Panc1 (cell line): Measurements from ENCODE around the gene NINL.

Experiments used
- POLR2AphosphoS5 ChIP-seq: IDR thresholded peaks from 2 replicates; pipeline ENCODE4 v1.6.1; 2012; ENCODE audit warnings: mild to moderate bottlenecking, low read depth, low read length, moderate library complexity
- TF ChIP-seq, protein P1 (sequence below): fragments of 450-650 bp; IDR thresholded peaks from 2 replicates; pipeline ENCODE4 v1.5.1; 2017; ENCODE audit warnings: mild to moderate bottlenecking
- TF ChIP-seq, protein P2 (sequence below), 2 experiments: IDR thresholded peaks; 2 replicates each; pipeline ENCODE4 v1.6.1; 2011 to 2012; ENCODE audit warnings: low read depth in 2 of 2, control low read depth in 1 of 2, low read length in 1 of 2, mild to moderate bottlenecking in 1 of 2, moderate library complexity in 1 of 2; ENCODE audit not compliant: insufficient read depth in 1 of 2

DNA sequence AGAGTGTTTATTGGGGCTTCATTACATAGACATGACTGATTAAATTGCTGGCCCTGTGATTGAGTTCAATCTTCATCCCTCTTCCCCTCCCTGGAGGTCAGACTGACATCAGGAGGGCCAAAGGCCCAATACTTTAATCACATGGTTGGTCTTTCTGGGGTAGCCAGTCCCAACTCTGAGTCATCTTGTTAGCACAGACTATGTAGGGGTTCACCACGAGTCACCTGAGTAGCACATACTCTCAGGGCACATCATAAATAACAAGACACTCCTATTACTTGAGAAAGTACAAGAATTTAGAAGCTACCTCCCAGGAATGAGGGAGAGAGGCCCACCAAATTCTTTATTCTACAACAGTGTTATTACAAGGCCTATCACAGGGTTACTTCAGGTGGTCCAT, 166.6 kb downstream of the NINL start:
- no peak for TF ChIP-seq POLR2AphosphoS5
- TF ChIP-seq, protein P1, sequence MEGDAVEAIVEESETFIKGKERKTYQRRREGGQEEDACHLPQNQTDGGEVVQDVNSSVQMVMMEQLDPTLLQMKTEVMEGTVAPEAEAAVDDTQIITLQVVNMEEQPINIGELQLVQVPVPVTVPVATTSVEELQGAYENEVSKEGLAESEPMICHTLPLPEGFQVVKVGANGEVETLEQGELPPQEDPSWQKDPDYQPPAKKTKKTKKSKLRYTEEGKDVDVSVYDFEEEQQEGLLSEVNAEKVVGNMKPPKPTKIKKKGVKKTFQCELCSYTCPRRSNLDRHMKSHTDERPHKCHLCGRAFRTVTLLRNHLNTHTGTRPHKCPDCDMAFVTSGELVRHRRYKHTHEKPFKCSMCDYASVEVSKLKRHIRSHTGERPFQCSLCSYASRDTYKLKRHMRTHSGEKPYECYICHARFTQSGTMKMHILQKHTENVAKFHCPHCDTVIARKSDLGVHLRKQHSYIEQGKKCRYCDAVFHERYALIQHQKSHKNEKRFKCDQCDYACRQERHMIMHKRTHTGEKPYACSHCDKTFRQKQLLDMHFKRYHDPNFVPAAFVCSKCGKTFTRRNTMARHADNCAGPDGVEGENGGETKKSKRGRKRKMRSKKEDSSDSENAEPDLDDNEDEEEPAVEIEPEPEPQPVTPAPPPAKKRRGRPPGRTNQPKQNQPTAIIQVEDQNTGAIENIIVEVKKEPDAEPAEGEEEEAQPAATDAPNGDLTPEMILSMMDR, result no peak
- TF ChIP-seq, protein P2, sequence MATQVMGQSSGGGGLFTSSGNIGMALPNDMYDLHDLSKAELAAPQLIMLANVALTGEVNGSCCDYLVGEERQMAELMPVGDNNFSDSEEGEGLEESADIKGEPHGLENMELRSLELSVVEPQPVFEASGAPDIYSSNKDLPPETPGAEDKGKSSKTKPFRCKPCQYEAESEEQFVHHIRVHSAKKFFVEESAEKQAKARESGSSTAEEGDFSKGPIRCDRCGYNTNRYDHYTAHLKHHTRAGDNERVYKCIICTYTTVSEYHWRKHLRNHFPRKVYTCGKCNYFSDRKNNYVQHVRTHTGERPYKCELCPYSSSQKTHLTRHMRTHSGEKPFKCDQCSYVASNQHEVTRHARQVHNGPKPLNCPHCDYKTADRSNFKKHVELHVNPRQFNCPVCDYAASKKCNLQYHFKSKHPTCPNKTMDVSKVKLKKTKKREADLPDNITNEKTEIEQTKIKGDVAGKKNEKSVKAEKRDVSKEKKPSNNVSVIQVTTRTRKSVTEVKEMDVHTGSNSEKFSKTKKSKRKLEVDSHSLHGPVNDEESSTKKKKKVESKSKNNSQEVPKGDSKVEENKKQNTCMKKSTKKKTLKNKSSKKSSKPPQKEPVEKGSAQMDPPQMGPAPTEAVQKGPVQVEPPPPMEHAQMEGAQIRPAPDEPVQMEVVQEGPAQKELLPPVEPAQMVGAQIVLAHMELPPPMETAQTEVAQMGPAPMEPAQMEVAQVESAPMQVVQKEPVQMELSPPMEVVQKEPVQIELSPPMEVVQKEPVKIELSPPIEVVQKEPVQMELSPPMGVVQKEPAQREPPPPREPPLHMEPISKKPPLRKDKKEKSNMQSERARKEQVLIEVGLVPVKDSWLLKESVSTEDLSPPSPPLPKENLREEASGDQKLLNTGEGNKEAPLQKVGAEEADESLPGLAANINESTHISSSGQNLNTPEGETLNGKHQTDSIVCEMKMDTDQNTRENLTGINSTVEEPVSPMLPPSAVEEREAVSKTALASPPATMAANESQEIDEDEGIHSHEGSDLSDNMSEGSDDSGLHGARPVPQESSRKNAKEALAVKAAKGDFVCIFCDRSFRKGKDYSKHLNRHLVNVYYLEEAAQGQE (IDR thresholded peaks at IDR 0.05; ENCODE audit: insufficient read depth in 1 of 2, low read depth in 2 of 2, low read length in 1 of 2), result no peak
